Neuron (in vitro differentiated cells): Measurements from ENCODE around the gene PIBF1.

Experiments used
- H2AFZ ChIP-seq: one replicate; pipeline ENCODE4 v1.6.1; 2013; ENCODE audit warnings: low read depth, mild to moderate bottlenecking, inconsistent platforms, low read length, moderate library complexity
- H3K27me3 ChIP-seq: one replicate; pipeline ENCODE4 v1.6.1; 2013; ENCODE audit warnings: low read length; ENCODE audit not compliant: insufficient read depth
- H3K36me3 ChIP-seq: one replicate; pipeline ENCODE4 v1.6.1; 2013; ENCODE audit warnings: low read length; ENCODE audit not compliant: insufficient read depth
- H3K4me1 ChIP-seq: one replicate; pipeline ENCODE4 v1.6.1; 2013; ENCODE audit warnings: low read length; ENCODE audit not compliant: insufficient read depth
- H3K4me3 ChIP-seq: 2 replicates; pipeline ENCODE4 v1.5.1; 2013; ENCODE audit warnings: mild to moderate bottlenecking, low read length, moderate library complexity
- H3K9me3 ChIP-seq: one replicate; pipeline ENCODE4 v1.6.1; 2013; ENCODE audit warnings: low read length

The PIBF1 gene

DNA sequence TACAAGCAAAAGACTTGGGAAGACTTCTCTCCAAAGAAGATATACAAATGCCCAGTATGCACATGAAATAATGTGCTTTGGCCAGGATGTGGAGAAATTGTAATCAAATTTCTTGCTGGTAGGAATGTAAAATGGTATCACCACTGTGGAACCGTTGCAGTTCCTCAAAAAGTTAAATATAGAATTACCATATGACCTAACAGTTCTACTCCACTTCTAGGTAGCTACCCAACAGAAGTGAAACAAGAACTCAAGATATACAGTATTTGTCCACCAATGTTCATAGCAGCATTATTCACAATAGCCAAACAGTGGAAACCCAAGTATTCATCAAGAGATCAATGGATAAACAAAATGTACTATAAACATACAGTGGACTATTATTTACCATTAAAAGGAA is 181.8 kb downstream of the PIBF1 start:
- Histone ChIP-seq H3K27me3 (no peaks in the 10 kb centered on the region), H3K4me3 (no peak overlapping the region), H3K9me3 (no peaks in the 10 kb centered on the region), H2AFZ (no peak overlapping the region), H3K36me3 (peaks cover 4% of the 10 kb centered on the region), H3K4me1 (peaks cover 6% of the 10 kb centered on the region)

DNA sequence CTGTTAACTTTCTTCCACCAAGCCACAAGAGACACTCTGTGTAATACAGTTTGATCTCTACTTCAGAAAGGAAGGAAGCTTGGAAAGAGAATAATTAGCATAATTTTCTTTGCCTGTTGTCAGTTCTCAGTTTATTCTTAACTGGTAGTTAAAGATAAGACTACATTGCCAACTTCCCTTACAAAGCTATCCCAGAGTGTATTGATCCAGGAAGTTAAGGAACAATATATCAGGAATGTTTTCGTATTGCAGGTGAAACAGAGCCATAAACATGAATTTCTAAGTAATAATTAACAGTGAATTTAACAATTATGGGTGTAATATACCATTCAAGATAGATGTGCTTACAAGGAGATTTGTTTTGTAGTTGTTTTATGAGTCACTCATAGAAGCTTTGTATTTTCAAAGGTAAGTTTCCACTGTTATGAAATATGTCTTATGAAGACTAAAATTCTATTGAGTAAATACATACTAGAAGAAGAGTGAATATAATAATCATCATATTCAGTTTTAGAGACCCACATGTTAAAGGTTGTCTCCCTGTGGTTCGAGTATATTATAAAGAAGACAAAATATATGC is 188.5 kb downstream of the PIBF1 start:
- H3K4me3 ChIP-seq: no peak overlapping the region
- no peaks in the 10 kb centered on the region for H3K4me1 ChIP-seq

DNA sequence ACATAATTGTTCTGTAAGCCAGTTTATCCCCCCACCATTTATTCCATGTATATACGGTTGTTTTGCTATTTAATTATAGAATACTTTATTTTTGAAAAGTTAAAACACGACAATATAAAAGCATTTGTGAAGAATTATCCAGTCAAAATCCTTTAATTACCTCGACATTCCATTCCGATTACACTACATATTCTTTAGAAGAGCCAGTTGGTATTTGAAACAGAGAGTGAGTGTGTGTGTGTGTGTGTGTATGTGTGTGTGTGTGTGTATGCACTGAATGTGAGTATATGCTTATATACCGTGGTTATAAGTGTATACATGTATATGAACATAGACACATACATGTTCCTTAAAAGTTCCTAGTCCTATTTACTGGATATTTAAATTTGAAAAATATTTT is 189.0 kb downstream of the PIBF1 start:
- no peaks in the 10 kb centered on the region for H3K27me3 ChIP-seq
- H3K4me1 ChIP-seq: no peaks in the 10 kb centered on the region
- no peaks in the 10 kb centered on the region for H3K9me3 ChIP-seq
- peaks cover 10% of the 10 kb centered on the region for H3K36me3 ChIP-seq
- H2AFZ ChIP-seq: no peak overlapping the region
- H3K4me3 ChIP-seq: no peak overlapping the region

More for the DNA sequence above, 188.5 kb downstream of the PIBF1 start:
- no peaks in the 10 kb centered on the region for H3K27me3 ChIP-seq
- H3K36me3 ChIP-seq: peaks cover 6% of the 10 kb centered on the region
- no peak overlapping the region for H2AFZ ChIP-seq
- H3K9me3 ChIP-seq: no peaks in the 10 kb centered on the region

DNA sequence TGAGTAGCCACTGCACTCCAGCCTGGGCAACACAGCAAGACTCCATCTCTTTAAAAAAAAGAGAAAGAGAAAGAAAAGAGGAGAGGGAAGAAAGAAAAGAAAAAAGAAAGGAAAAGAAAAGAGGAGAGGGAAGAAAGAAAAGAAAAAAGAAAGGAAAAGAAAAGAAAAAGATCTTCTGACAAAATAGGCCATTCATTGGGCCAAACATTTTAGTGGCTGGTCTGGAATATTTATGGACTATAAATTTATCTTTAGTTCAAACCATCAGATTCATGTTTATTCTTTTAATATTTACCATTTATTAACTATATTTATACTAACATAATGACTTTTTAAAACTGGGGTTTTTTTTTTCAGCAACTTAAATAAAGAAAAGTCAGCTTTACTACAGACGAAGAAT is 191.3 kb downstream of the PIBF1 start:
- Histone ChIP-seq H3K4me1 (no peaks in the 10 kb centered on the region), H3K9me3 (no peaks in the 10 kb centered on the region), H3K36me3 (peaks cover 15% of the 10 kb centered on the region), H3K4me3 (no peak overlapping the region), H2AFZ (no peak overlapping the region), H3K27me3 (no peaks in the 10 kb centered on the region)

DNA sequence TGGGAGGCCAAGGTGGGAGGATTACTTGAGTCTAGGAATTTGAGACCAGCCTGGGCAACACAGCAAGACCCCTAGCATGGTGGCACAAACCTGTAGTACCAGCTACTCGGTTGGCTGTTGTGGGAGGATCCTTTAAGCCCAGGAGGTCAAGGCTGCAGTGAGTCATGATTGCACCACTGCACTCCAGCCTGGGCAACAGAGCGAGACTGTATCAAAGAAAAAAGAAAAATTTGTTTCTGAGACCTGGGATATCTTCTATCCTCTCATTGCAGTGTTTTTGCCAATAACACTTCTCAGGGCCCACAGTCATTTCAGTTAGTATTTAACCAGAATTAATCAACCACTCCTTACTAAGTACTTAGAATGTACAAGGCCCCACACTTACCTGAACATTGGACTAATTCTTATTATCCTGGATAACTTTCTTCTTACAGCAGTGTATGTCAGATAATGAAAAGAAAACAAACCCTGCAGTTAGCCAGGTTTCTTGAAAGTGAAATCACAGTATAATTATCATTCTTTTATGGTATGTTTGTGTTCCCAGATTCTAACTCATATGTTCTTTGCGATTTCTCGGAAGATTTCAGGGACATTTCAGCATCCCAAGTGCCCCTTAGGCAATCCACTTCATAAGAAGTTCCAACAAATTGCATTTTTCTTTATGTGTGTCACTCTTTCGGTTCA is 201.3 kb downstream of the PIBF1 start:
- H3K4me3 ChIP-seq: no peak overlapping the region
- H3K4me1 ChIP-seq: no peaks in the 10 kb centered on the region
- no peaks in the 10 kb centered on the region for H3K27me3 ChIP-seq
- no peaks in the 10 kb centered on the region for H3K36me3 ChIP-seq
- no peak overlapping the region for H2AFZ ChIP-seq
- no peaks in the 10 kb centered on the region for H3K9me3 ChIP-seq

DNA sequence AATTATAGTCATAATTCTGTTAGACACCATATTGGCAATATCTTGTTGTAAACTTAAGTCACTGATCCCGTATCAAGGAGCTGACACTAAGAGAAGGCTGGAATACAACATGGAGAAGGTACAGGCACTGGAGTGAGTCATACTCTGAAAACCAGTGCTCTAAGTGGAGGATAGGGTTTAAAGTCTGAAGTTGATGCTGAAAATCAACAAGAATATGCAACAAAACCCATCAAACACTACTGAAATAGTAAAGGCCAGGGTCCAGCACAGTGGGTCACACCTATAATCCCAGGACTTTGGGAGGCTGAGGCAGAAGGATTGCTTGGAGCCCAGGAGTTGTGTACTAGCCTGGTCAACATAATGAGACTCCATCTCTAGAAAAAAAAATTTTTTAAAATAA is 203.7 kb downstream of the PIBF1 start:
- Histone ChIP-seq H3K36me3 (no peaks in the 10 kb centered on the region), H3K27me3 (no peaks in the 10 kb centered on the region), H3K9me3 (no peaks in the 10 kb centered on the region), H3K4me1 (no peaks in the 10 kb centered on the region), H3K4me3 (no peak overlapping the region), H2AFZ (no peak overlapping the region)

DNA sequence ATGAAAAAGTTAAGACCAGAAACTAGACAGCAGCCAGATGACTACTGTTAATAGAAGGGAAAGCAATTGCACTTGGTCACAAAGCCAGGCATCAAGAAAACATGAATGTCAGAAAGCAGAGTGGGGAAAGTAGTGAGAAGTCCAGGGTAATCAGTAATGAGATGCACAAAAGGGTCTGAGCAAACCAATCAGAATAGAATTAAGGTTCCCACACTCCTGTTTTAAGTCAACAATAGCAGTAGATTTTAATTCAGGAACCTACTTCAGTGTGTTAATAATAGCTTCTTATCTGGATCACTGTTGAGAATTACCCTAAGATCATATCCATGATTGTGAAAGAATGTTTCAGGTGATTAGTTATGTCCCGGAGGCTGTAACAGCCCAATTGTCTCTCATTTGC is 204.3 kb downstream of the PIBF1 start:
- Histone ChIP-seq H3K9me3 (no peaks in the 10 kb centered on the region), H2AFZ (no peak overlapping the region), H3K4me3 (no peak overlapping the region), H3K36me3 (no peaks in the 10 kb centered on the region), H3K4me1 (no peaks in the 10 kb centered on the region), H3K27me3 (no peaks in the 10 kb centered on the region)

DNA sequence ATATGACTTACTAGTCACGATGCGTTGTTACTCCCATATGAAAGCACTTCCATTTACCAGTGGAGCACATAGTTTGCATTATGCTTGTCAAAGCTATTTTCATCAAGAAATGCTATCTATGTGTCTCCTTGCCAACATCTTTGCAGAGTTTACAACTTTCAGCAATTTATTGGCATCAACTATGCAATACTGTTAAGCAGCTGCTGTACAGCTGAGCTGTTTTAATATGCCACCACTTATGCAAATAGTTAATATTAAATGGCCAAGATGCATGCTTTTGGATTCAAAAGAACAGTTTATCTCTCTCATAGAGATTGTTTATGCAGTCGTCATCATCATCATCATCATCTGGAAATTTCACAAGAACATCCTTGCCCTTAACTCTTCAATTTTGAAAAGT is 209.0 kb downstream of the PIBF1 start:
- H2AFZ ChIP-seq: no peak overlapping the region
- no peak overlapping the region for H3K4me3 ChIP-seq
- no peaks in the 10 kb centered on the region for H3K9me3 ChIP-seq
- no peaks in the 10 kb centered on the region for H3K4me1 ChIP-seq
- H3K36me3 ChIP-seq: peaks cover 2% of the 10 kb centered on the region
- H3K27me3 ChIP-seq: no peaks in the 10 kb centered on the region

DNA sequence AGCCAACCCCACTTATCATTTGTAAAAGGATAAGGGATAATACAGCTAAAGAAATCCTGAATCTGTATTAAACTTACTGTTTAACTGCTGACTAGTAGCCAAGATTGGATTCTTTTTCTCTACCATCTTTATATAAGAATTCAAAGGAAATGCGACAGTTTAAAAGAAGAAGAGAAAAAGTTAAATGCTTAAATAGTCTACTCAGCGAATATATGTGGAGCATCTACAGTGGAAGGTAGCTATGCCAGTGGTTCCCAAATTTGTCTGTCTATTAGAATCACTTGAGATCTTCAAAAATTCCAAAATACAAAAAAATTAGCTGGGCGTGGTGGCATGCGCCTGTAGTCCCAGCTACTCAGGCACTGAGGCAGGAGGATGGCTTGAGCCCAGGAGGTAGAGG is 216.1 kb downstream of the PIBF1 start:
- Histone ChIP-seq H2AFZ (no peak overlapping the region), H3K27me3 (no peaks in the 10 kb centered on the region), H3K4me3 (no peak overlapping the region), H3K4me1 (no peaks in the 10 kb centered on the region), H3K9me3 (no peaks in the 10 kb centered on the region), H3K36me3 (peaks cover 22% of the 10 kb centered on the region)

DNA sequence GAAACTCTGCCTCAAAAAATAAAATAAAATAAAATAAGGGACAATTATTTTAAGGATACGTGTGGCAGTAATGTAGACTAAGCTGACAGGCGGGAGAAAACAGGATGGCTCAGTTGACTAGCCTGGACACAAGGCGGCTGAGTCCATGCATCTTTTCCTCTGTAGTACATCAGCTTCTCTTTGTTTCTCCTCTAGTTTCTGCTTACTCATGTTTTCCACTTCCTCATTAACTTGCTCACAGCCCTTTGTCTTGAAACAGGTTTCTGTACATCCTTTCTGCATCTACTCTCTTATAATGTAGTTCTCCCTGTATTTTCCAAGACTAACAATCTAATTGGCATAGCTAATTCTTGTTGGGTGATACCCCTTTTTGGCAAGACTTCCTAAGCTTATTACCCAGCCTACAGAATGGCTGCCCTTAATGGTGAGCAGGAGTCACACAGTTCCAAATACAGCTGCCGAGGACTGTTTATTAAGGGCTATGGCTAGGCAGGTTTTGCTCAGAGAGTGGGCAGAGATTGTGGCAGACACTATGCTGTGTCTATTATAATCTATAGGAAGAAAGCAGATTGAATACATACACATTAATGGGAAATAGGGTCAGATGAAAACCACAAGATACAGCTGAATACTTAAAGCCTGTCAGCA is 218.2 kb downstream of the PIBF1 start:
- Histone ChIP-seq H3K9me3 (no peaks in the 10 kb centered on the region), H3K36me3 (peaks cover 30% of the 10 kb centered on the region), H2AFZ (no peak overlapping the region), H3K27me3 (no peaks in the 10 kb centered on the region), H3K4me1 (no peaks in the 10 kb centered on the region), H3K4me3 (no peak overlapping the region)

DNA sequence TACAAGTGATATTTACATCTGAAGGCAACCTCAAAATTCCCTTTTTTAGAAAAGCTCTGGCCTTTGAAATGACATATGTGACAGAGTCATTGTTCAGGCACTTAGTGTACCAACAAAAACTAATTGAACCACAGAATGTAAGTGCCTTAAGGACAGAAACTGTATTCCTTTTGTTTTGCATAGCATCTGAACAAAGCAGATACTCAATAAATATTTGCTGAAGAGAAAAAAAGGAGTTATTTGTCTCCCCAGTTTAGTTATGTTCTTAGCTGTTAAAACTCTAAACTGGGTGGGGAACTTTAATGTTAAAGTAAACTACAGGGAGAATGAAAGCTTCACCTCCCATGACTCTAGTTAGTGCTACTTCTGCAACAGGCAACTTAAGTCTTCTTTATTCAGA is 220.0 kb downstream of the PIBF1 start:
- H3K27me3 ChIP-seq: no peaks in the 10 kb centered on the region
- H3K4me1 ChIP-seq: no peaks in the 10 kb centered on the region
- H3K9me3 ChIP-seq: no peaks in the 10 kb centered on the region
- no peak overlapping the region for H2AFZ ChIP-seq
- no peak overlapping the region for H3K4me3 ChIP-seq
- H3K36me3 ChIP-seq: peaks cover 32% of the 10 kb centered on the region

DNA sequence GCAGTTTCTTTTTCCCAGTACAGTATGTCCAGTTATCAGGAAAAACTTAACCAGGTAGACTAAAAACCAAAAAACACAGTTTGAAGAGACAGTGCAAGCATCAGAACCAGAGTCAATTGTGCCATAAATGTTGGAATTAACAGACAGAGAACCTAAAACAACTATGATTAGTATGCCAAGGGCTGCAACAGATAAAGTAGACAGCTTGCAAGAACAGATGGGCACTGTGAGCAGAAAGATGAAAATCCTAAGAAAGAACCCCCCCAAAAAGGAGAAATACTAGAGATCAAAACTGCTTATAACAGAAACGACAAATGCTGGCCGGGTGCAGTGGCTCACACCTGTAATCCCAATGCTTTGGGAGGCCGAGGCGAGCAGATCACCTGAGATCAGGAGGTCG is 229.8 kb downstream of the PIBF1 start:
- Histone ChIP-seq H3K27me3 (no peaks in the 10 kb centered on the region), H2AFZ (no peak overlapping the region), H3K9me3 (no peaks in the 10 kb centered on the region), H3K4me3 (no peak overlapping the region), H3K36me3 (peaks cover 14% of the 10 kb centered on the region), H3K4me1 (no peaks in the 10 kb centered on the region)

DNA sequence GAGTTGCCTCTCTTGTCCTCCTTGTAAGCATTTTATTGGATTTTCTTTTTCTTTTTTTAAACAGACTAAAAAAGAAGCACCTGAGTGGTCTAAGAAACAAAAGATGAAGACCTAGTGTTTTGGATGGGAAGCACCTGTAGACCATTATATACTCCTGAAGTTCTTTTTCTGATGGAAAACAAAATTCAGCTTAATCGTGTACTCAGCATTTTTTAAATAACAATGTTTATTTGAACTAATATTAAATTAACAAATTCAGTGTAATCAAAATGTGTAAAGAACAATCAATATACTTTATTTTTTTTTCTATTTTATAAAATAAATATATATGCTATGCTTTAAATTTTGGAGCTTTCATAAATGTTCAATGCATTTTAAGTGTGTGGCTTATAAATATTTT is 233.9 kb downstream of the PIBF1 start:
- no peaks in the 10 kb centered on the region for H3K4me1 ChIP-seq
- no peak overlapping the region for H2AFZ ChIP-seq
- peaks cover 10% of the 10 kb centered on the region for H3K36me3 ChIP-seq
- no peaks in the 10 kb centered on the region for H3K27me3 ChIP-seq
- H3K4me3 ChIP-seq: no peak overlapping the region
- H3K9me3 ChIP-seq: no peaks in the 10 kb centered on the region
